ENCODE results near the gene L3MBTL4. TPM values are rescaled to one million over a fixed set of nuclear protein-coding genes. Genes with fewer than 3 reads are reported as not detected.

L3MBTL4 gene
- total and polyA plus RNA-seq, 9 donors = 4.2 to 79.1 (median 23.7) TPM

- H3K9me3 ChIP-seq = no peaks in the 10 kb centered on the region
- WGBS, 3 donors = 73 to 81% (median 76%) methylated on average over 4 of the region's 4 CpGs
- TF ChIP-seq POLR2A (IDR thresholded peaks at IDR 0.05) = no peak
- no peak for TF ChIP-seq EP300 (IDR thresholded peaks at IDR 0.05)
- TF ChIP-seq CTCF (IDR thresholded peaks at IDR 0.05) = no peak
- H3K27ac ChIP-seq = no peak overlapping the region
- H3K27me3 ChIP-seq = no peaks in the 10 kb centered on the region
- H3K36me3 ChIP-seq = no peaks in the 10 kb centered on the region
- intact Hi-C loops (cut with DNase I) = no loop called here
- H3K4me3 ChIP-seq = no peak overlapping the region
- no peaks in the 10 kb centered on the region for H3K4me1 ChIP-seq (ENCODE audit: insufficient read depth)
- DNase-seq = no peak
These were observed 164.9 kb downstream of the L3MBTL4 start for GRCh38 chr18:6249788-6250187.

GRCh38 chr18:6249170-6249569, 165.5 kb downstream of the L3MBTL4 start:
- 50 to 60% (median 52%) methylated on average over 2 of the region's 2 CpGs for WGBS, 3 donors
- Histone ChIP-seq H3K27me3 (no peaks in the 10 kb centered on the region), H3K4me3 (no peak overlapping the region), H3K4me1 (ENCODE audit: insufficient read depth) (no peaks in the 10 kb centered on the region), H3K9me3 (no peaks in the 10 kb centered on the region), H3K27ac (no peak overlapping the region), H3K36me3 (no peaks in the 10 kb centered on the region)
- TF ChIP-seq POLR2A (IDR thresholded peaks at IDR 0.05) (no peak), CTCF (IDR thresholded peaks at IDR 0.05) (no peak), EP300 (IDR thresholded peaks at IDR 0.05) (no peak)
- intact Hi-C loops (cut with DNase I) = no loop called here
- DNase-seq = no peak

GRCh38 chr18:6248017-6248416, 166.7 kb downstream of the L3MBTL4 start:
- Histone ChIP-seq H3K4me1 (ENCODE audit: insufficient read depth) (no peaks in the 10 kb centered on the region), H3K27me3 (no peaks in the 10 kb centered on the region), H3K36me3 (no peaks in the 10 kb centered on the region), H3K9me3 (no peaks in the 10 kb centered on the region), H3K27ac (no peak overlapping the region), H3K4me3 (no peak overlapping the region)
- 93 to 99% (median 93%) methylated on average over 2 of the region's 2 CpGs for WGBS, 3 donors
- intact Hi-C loops (cut with DNase I) = no loop called here
- DNase-seq = no peak
- no peak for TF ChIP-seq CTCF (IDR thresholded peaks at IDR 0.05)
- no peak for TF ChIP-seq EP300 (IDR thresholded peaks at IDR 0.05)
- no peak for TF ChIP-seq POLR2A (IDR thresholded peaks at IDR 0.05)

GRCh38 chr18:6242004-6242403, 172.7 kb downstream of the L3MBTL4 start:
- Histone ChIP-seq H3K4me1 (ENCODE audit: insufficient read depth) (no peaks in the 10 kb centered on the region), H3K27me3 (no peaks in the 10 kb centered on the region), H3K27ac (no peak overlapping the region), H3K9me3 (no peaks in the 10 kb centered on the region), H3K36me3 (no peaks in the 10 kb centered on the region), H3K4me3 (no peak overlapping the region)
- WGBS, 3 donors = 96 to 97% (median 96%) methylated on average over 11 of the region's 11 CpGs
- no peak for TF ChIP-seq CTCF (IDR thresholded peaks at IDR 0.05)
- TF ChIP-seq EP300 (IDR thresholded peaks at IDR 0.05) = no peak
- no peak for TF ChIP-seq POLR2A (IDR thresholded peaks at IDR 0.05)
- no peak for DNase-seq
- intact Hi-C loops (cut with DNase I) = no loop called here

- no peak for DNase-seq
- TF ChIP-seq POLR2A (IDR thresholded peaks at IDR 0.05) (no peak), EP300 (IDR thresholded peaks at IDR 0.05) (no peak), CTCF (IDR thresholded peaks at IDR 0.05) (no peak)
- no peaks in the 10 kb centered on the region for H3K4me1 ChIP-seq (ENCODE audit: insufficient read depth)
- intact Hi-C loops (cut with DNase I) = no loop called here
- 81 to 88% (median 84%) methylated on average over 6 of the region's 6 CpGs for WGBS, 3 donors
- H3K27ac ChIP-seq = no peak overlapping the region
- H3K27me3 ChIP-seq = no peaks in the 10 kb centered on the region
- no peaks in the 10 kb centered on the region for H3K36me3 ChIP-seq
- no peaks in the 10 kb centered on the region for H3K9me3 ChIP-seq
- no peak overlapping the region for H3K4me3 ChIP-seq
These were observed 175.0 kb downstream of the L3MBTL4 start for GRCh38 chr18:6239716-6240115.
